Right lobe of liver (tissue), 4 donors: ENCODE results near the gene ZNF577.
A peak's percentile ranks its signal among the peaks of the same experiment; 100 is the strongest.

ENCODE experiments used
- POLR2A ChIP-seq: fragments of 450-650 bp; IDR thresholded peaks from one replicate; pipeline ENCODE4 v1.6.1; 2017; ENCODE audit warnings: antibody characterized with exemption, mild to moderate bottlenecking
- TF ChIP-seq, protein P1 (sequence below), 4 donors: fragments of 200-600 bp in 3 of 4; fragments of 450-650 bp in 1 of 4; IDR thresholded peaks; one replicate each; pipeline versions ENCODE4 v1.5.1 to v1.8.0; 2016 to 2022; ENCODE audit warnings: antibody characterized with exemption in 4 of 4, mild to moderate bottlenecking in 2 of 4
- donor health status: DM: no; HTN: no; CAD: no.
- donor health status: DM: no; HTN: no; CAD: no.
- donor health status: DM: no; HTN: yes; CAD: no.

DNA sequence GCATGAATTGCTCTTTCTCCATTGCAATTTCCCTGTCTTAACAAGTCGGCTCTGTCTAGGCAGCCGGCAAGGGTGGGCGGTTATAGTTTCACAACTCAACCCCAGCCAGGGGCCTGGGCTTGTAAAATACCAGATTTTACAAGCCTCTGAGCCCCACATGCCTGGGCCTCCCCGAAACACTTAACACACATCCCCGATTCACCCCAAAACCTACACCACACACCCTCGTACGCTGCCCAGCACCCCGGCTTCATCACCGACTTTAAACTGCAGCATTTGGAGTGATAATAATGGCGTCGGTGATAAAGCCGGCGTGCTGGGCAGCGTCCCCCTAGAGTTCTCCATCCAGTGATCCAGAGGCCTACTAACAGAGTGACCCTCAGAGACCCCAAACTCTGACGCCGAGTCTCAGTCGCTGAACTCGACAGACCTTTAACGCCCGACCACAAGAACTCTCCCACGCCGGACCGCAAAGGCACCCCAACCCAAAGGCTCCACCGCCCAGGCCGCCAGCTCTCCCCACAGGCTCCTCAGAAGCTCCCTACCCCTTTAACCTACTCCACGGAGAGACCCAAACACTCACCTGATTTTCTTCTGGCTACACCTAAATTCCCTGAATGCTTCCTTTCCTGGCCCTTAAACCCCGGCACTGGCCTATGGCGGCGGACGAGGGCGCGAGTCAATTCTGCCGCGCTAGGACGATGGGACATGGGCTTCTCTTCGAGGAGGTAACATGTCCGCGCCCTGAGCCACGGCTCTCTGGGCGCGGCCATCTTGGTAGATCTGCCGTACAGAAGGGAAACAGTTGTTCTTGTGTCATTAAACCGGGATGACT, 16.8 kb upstream of the ZNF577 start, which contains the start of gene ZNF649:
- TF ChIP-seq POLR2A, result peak; percentile 26
- TF ChIP-seq, protein P1, sequence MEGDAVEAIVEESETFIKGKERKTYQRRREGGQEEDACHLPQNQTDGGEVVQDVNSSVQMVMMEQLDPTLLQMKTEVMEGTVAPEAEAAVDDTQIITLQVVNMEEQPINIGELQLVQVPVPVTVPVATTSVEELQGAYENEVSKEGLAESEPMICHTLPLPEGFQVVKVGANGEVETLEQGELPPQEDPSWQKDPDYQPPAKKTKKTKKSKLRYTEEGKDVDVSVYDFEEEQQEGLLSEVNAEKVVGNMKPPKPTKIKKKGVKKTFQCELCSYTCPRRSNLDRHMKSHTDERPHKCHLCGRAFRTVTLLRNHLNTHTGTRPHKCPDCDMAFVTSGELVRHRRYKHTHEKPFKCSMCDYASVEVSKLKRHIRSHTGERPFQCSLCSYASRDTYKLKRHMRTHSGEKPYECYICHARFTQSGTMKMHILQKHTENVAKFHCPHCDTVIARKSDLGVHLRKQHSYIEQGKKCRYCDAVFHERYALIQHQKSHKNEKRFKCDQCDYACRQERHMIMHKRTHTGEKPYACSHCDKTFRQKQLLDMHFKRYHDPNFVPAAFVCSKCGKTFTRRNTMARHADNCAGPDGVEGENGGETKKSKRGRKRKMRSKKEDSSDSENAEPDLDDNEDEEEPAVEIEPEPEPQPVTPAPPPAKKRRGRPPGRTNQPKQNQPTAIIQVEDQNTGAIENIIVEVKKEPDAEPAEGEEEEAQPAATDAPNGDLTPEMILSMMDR (IDR thresholded peaks at IDR 0.05), result no peak
